Hepatocyte (in vitro differentiated cells): ENCODE results near the gene KIAA1755. TPM values are rescaled to one million over a fixed set of nuclear protein-coding genes. Genes with fewer than 3 reads are reported as not detected.

ENCODE experiments used
- DNase-seq: peaks from one replicate; pipeline ENCODE4 v3.0.0-alpha.2; 2016; ENCODE audit warnings: low spot score
- H2AFZ ChIP-seq: fragments of 200-600 bp; sonication (generic); 2 replicates; pipeline ENCODE4 v1.6.0; 2016; ENCODE audit warnings: antibody characterized with exemption, mild to moderate bottlenecking
- H3K27ac ChIP-seq: fragments of 200-600 bp; sonication (generic); 2 replicates; pipeline ENCODE4 v1.5.1; 2016; ENCODE audit warnings: mild to moderate bottlenecking
- H3K27me3 ChIP-seq: fragments of 200-600 bp; sonication (generic); 2 replicates; pipeline ENCODE4 v1.6.1; 2016
- H3K36me3 ChIP-seq: fragments of 200-600 bp; sonication (generic); replicated peaks from 2 replicates; pipeline ENCODE4 v1.5.1; 2016; ENCODE audit warnings: low read depth; ENCODE audit not compliant: insufficient read depth
- H3K4me1 ChIP-seq: fragments of 200-600 bp; sonication (generic); 2 replicates; pipeline ENCODE4 v1.5.1; 2016; ENCODE audit warnings: mild to moderate bottlenecking, moderate library complexity; ENCODE audit not compliant: insufficient read depth
- H3K4me2 ChIP-seq: fragments of 200-600 bp; sonication (generic); 2 replicates; pipeline ENCODE4 v1.6.0; 2016
- H3K4me3 ChIP-seq: fragments of 200-600 bp; sonication (generic); 2 replicates; pipeline ENCODE4 v1.5.1; 2016; ENCODE audit warnings: mild to moderate bottlenecking
- H3K79me2 ChIP-seq: fragments of 200-600 bp; sonication (generic); 2 replicates; pipeline ENCODE4 v1.6.0; 2017; ENCODE audit warnings: mild to moderate bottlenecking
- H3K9me2 ChIP-seq: fragments of 200-600 bp; sonication (generic); replicated peaks from 2 replicates; pipeline ENCODE4 v1.6.0; 2017; ENCODE audit warnings: mild to moderate bottlenecking; ENCODE audit not compliant: insufficient read depth
- H3K9me3 ChIP-seq: fragments of 200-600 bp; sonication (generic); 2 replicates; pipeline ENCODE4 v1.5.1; 2016; ENCODE audit warnings: low read depth, mild to moderate bottlenecking
- H4K20me1 ChIP-seq: fragments of 200-600 bp; sonication (generic); 2 replicates; pipeline ENCODE4 v1.6.0; 2016; ENCODE audit warnings: mild to moderate bottlenecking; ENCODE audit not compliant: insufficient read depth, poor library complexity, severe bottlenecking
- EZH2 ChIP-seq: fragments of 200-600 bp; sonication (generic); IDR thresholded peaks from 2 replicates; pipeline ENCODE4 v1.6.1; 2016; ENCODE audit warnings: antibody characterized with exemption, mild to moderate bottlenecking, borderline replicate concordance
- EZH2phosphoT487 ChIP-seq: fragments of 200-600 bp; sonication (generic); IDR thresholded peaks from one replicate; pipeline ENCODE4 v1.6.1; 2018; ENCODE audit warnings: antibody characterized with exemption, mild to moderate bottlenecking, low read depth, moderate library complexity; ENCODE audit not compliant: unreplicated experiment, severe bottlenecking
- WGBS: methylation state at CpG from one replicate; pipeline ENCODE4 v1.1.6; 2016; ENCODE audit warnings: low lambda C conversion rate; ENCODE audit errors: missing lambda C conversion rate; 5-methylcytosine and 5-hydroxymethylcytosine counted together
- polyA plus RNA-seq: library from polyadenylated mRNA; unstranded; fragments of >200 nt; fragmentation: Nextera tagmentation; extraction: Ambion mirVana; gene quantifications from 2 replicates; pipeline ENCODE4 v1.2.1, GENCODE V29; 2016
- total RNA-seq: library from RNA; depleted of rRNA; stranded (reverse); fragments of >200 nt; gene quantifications from 2 replicates; pipeline ENCODE4 v1.2.3, GENCODE V29; 2014
- TF ChIP-seq, protein P1 (sequence below): fragments of 200-600 bp; sonication (generic); IDR thresholded peaks from 2 replicates; pipeline ENCODE4 v1.5.1; 2016; ENCODE audit warnings: antibody characterized with exemption, mild to moderate bottlenecking; ENCODE audit not compliant: poor library complexity

The KIAA1755 gene
- total and polyA plus RNA-seq, 2 experiments from 2014 or later = 1.6 to 3.4 TPM

- H2AFZ ChIP-seq = no peak overlapping the region
Measured at GRCh38 chr20:38215194-38216182, 45.0 kb downstream of the KIAA1755 start.

DNA sequence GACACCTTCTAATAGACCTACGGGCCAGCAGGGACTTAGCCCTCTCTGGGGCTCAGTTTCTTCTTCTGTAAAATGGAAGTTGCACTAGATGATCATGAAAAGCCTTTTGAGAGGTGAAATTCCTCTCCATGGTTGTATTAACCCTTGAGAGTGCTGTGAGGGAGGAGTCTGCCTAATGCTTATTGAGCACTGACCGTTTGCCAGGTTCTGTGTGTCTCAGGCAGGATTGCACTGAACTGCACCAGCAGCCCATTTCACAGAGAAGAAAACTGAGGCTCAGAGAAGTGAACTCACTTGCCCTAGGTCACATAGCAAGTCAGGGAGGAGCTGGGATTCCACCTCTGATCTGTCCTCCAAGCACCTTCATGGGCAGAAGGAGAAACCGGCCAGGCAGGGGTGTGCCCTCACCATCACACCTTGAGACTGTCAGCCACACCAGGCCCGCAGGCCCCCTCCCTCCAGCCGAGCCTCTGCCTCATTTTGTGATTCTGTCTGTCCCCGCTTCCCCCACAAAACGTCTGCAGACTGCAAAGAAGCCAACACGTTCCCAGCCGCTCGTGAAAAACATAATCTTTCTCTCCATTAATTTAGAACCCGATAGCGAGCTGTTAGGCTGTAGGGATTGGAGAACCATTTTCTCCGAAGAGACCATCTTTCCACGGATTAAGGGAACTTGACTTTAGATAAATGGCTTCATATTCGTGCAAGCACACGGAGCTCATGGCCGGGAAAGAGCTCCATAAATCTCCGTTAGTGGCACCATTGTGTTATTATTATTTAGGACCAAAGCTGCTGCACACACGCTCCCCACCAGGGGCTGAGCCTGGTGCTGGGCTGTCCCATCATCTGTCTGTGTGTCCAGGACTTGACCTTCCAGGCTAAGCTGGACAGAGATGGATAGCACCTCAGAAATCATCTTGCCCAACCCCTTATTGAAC lies 46.0 kb downstream of the KIAA1755 start:
- peaks cover 4% of the 10 kb centered on the region for H3K4me1 ChIP-seq
- H3K27me3 ChIP-seq = no peaks in the 10 kb centered on the region
- H3K9me3 ChIP-seq = no peaks in the 10 kb centered on the region
- WGBS = 73% methylated on average over 19 of the region's 19 CpGs
- H3K9me2 ChIP-seq = no peaks in the 10 kb centered on the region
- H3K36me3 ChIP-seq = no peaks in the 10 kb centered on the region
- H3K27ac ChIP-seq = no peak overlapping the region
- H4K20me1 ChIP-seq = no peaks in the 10 kb centered on the region
- H3K79me2 ChIP-seq = no peaks in the 10 kb centered on the region
- no peak overlapping the region for H2AFZ ChIP-seq
- H3K4me2 ChIP-seq = no peak overlapping the region
- no peak overlapping the region for H3K4me3 ChIP-seq
- DNase-seq = no peak
- no peak for TF ChIP-seq EZH2phosphoT487
- TF ChIP-seq, protein P1, sequence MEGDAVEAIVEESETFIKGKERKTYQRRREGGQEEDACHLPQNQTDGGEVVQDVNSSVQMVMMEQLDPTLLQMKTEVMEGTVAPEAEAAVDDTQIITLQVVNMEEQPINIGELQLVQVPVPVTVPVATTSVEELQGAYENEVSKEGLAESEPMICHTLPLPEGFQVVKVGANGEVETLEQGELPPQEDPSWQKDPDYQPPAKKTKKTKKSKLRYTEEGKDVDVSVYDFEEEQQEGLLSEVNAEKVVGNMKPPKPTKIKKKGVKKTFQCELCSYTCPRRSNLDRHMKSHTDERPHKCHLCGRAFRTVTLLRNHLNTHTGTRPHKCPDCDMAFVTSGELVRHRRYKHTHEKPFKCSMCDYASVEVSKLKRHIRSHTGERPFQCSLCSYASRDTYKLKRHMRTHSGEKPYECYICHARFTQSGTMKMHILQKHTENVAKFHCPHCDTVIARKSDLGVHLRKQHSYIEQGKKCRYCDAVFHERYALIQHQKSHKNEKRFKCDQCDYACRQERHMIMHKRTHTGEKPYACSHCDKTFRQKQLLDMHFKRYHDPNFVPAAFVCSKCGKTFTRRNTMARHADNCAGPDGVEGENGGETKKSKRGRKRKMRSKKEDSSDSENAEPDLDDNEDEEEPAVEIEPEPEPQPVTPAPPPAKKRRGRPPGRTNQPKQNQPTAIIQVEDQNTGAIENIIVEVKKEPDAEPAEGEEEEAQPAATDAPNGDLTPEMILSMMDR = no peak
- no peak for TF ChIP-seq EZH2

More at GRCh38 chr20:38215194-38216182, 45.0 kb downstream of the KIAA1755 start:
- no peak overlapping the region for H3K27ac ChIP-seq
- H3K9me2 ChIP-seq = no peaks in the 10 kb centered on the region
- no peak overlapping the region for H3K4me3 ChIP-seq
- TF ChIP-seq, protein P1 = no peak
- TF ChIP-seq EZH2 (no peak), EZH2phosphoT487 (no peak)
- H4K20me1 ChIP-seq = no peaks in the 10 kb centered on the region
- no peak for DNase-seq
- no peaks in the 10 kb centered on the region for H3K36me3 ChIP-seq
- peaks cover 4% of the 10 kb centered on the region for H3K4me1 ChIP-seq
- no peaks in the 10 kb centered on the region for H3K27me3 ChIP-seq
- H3K79me2 ChIP-seq = no peaks in the 10 kb centered on the region
- no peak overlapping the region for H3K4me2 ChIP-seq
- no peaks in the 10 kb centered on the region for H3K9me3 ChIP-seq
- 90% methylated on average over 23 of the region's 23 CpGs for WGBS

DNA sequence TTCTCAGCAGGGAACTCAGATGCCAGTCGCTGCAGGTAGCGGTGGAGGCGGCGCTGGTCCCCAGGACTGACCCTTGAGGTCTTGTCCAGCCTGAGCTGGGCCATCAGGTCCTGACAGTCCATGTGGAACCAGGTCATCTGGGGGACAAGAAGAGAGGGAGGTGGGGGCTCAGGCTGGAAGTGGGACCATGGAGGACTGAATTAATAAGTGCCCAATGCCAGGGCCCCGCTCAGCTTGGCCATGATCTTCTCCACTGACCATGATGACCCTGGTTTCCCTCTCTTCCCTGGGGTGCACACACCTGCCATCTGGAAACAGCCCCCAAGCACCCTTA lies 47.0 kb downstream of the KIAA1755 start:
- Histone ChIP-seq H3K4me1 (peaks cover 7% of the 10 kb centered on the region), H3K9me3 (no peaks in the 10 kb centered on the region), H3K27ac (no peak overlapping the region), H3K36me3 (no peaks in the 10 kb centered on the region), H3K27me3 (no peaks in the 10 kb centered on the region), H3K4me3 (no peak overlapping the region), H3K4me2 (no peak overlapping the region), H2AFZ (no peak overlapping the region), H3K79me2 (no peaks in the 10 kb centered on the region), H3K9me2 (no peaks in the 10 kb centered on the region), H4K20me1 (no peaks in the 10 kb centered on the region)
- DNase-seq = no peak
- WGBS = 97% methylated on average over 5 of the region's 5 CpGs
- TF ChIP-seq EZH2 = no peak
- TF ChIP-seq, protein P1 = no peak
- no peak for TF ChIP-seq EZH2phosphoT487
